Measurements from ENCODE around the gene MAP3K4.

DNA sequence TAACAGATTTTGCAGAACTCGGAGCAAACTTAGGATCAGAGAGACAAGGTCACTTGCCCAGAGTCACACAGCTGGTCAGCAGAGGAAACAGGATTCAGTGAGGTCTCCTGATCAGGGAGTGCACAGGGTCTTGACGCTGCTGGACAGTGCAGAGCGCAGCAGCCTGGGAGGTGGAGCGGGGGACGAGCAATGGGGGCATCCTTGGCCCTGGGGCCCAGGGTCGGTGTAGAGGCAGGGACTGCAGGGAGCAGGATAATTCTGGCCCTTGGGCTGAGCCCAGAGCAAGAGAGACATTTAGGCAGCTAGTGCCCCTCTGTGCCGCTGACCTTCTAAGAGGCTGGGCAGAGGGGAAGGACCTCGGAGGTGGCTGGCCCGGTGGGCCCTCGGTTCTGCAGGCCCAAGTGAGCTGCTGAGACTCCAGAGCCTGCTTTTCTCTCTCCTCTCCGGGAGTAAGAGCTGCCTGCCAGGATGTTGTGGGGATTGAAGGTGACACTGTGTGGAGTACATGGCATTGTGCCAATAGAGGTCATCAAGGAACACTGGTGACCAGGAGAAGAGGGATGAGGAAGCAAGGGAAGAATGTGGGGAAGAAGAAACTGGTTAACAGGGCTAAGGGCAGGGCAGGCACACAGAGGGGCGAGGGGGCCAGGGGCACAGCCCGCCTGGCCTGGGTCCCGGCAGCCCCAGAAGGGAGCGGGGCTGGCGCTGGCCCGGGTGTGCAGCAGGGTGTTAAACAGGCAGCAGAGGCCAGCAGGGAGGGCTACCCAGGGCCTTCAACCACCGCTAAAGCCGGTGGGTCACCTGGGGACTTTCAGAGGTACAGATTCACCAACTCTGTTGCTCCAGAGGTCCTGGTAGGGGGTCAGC, 160.3 kb downstream of the MAP3K4 start:
- TF ChIP-seq, protein P1, sequence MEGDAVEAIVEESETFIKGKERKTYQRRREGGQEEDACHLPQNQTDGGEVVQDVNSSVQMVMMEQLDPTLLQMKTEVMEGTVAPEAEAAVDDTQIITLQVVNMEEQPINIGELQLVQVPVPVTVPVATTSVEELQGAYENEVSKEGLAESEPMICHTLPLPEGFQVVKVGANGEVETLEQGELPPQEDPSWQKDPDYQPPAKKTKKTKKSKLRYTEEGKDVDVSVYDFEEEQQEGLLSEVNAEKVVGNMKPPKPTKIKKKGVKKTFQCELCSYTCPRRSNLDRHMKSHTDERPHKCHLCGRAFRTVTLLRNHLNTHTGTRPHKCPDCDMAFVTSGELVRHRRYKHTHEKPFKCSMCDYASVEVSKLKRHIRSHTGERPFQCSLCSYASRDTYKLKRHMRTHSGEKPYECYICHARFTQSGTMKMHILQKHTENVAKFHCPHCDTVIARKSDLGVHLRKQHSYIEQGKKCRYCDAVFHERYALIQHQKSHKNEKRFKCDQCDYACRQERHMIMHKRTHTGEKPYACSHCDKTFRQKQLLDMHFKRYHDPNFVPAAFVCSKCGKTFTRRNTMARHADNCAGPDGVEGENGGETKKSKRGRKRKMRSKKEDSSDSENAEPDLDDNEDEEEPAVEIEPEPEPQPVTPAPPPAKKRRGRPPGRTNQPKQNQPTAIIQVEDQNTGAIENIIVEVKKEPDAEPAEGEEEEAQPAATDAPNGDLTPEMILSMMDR (IDR thresholded peaks at IDR 0.05 in 8 of 11, conservative IDR thresholded peaks at IDR 0.05 in 3 of 11) = no peak
- TF ChIP-seq POLR2A (IDR thresholded peaks at IDR 0.05) (no peak), POLR2AphosphoS5 (IDR thresholded peaks at IDR 0.05) (no peak)

All from spleen (tissue), 7 donors.